PC-9 (cell line): ENCODE results near the gene LINGO1.

Experiments used
- EZH2 ChIP-seq: fragments of 200-600 bp; sonication (generic); IDR thresholded peaks from 2 replicates; pipeline ENCODE4 v1.8.0; 2017; ENCODE audit warnings: antibody characterized with exemption, low read depth
- TF ChIP-seq, protein P1 (sequence below): fragments of 200-600 bp; sonication (generic); conservative IDR thresholded peaks from 2 replicates; pipeline ENCODE4 v1.6.1; 2017; ENCODE audit warnings: mixed run types, antibody characterized with exemption, mild to moderate bottlenecking, moderate library complexity

DNA sequence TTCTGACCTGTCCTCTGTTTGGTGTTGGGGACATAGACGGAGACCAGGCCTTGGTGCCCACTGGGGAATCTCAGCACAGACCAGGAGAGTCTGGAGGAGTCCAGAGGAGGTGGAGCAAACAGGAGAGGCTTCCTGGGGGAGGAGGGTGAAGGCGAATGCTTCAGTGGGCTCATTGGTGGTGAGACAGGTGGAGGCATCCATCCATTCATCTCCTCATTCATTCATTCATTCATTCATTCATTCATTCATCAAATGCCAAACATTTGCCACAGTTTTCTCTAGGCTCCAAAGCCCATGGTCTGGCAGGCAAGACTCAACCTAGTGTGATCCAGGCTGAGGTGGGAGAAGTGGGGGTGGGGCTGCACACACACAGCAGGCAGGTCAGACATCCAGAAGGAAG is 7.9 kb upstream of the LINGO1 start:
- TF ChIP-seq, protein P1, sequence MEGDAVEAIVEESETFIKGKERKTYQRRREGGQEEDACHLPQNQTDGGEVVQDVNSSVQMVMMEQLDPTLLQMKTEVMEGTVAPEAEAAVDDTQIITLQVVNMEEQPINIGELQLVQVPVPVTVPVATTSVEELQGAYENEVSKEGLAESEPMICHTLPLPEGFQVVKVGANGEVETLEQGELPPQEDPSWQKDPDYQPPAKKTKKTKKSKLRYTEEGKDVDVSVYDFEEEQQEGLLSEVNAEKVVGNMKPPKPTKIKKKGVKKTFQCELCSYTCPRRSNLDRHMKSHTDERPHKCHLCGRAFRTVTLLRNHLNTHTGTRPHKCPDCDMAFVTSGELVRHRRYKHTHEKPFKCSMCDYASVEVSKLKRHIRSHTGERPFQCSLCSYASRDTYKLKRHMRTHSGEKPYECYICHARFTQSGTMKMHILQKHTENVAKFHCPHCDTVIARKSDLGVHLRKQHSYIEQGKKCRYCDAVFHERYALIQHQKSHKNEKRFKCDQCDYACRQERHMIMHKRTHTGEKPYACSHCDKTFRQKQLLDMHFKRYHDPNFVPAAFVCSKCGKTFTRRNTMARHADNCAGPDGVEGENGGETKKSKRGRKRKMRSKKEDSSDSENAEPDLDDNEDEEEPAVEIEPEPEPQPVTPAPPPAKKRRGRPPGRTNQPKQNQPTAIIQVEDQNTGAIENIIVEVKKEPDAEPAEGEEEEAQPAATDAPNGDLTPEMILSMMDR: no peak
- TF ChIP-seq EZH2: no peak
